WTC11 (cell line): ENCODE measurements around the gene OTOS. TPM values are rescaled to one million over a fixed set of nuclear protein-coding genes. Genes with fewer than 3 reads are reported as not detected.

Experiments used
- ATAC-seq: fragments of 200-7000 bp; cut with Tn5 transposase; 2 replicates; pipeline ENCODE4 v1.10.0; 2021; ENCODE audit warnings: mild to moderate bottlenecking, moderate library complexity
- CTCF ChIA-PET: fragments of 300-600 bp; sonication (Branson Sonifier 250); formaldehyde crosslinking; loops from one replicate; lab custom pipeline; 2021; ENCODE audit warnings: antibody characterized with exemption; lab: Charles Lee
- POLR2A ChIA-PET: fragments of 350-600 bp; sonication (Branson Sonifier 250); formaldehyde crosslinking; loops from one replicate; lab custom pipeline; 2021; ENCODE audit warnings: antibody characterized with exemption; lab: Charles Lee
- DNase-seq: peaks from one replicate; pipeline ENCODE4 v3.0.0; 2021; ENCODE audit warnings: low spot score
- H3K27ac Mint-ChIP-seq: 2 replicates; pipeline ENCODE4 v1.8.0; 2021; ENCODE audit warnings: mixed read lengths
- H3K27me3 Mint-ChIP-seq: 2 replicates; pipeline ENCODE4 v1.8.0; 2021; ENCODE audit warnings: low read depth, mild to moderate bottlenecking, moderate library complexity, mixed read lengths
- H3K36me3 Mint-ChIP-seq: 2 replicates; pipeline ENCODE4 v1.8.0; 2021; ENCODE audit warnings: mixed read lengths
- H3K4me1 Mint-ChIP-seq: 2 replicates; pipeline ENCODE4 v1.8.0; 2022; ENCODE audit warnings: mixed read lengths
- H3K4me3 Mint-ChIP-seq: 2 replicates; pipeline ENCODE4 v1.8.0; 2021; ENCODE audit warnings: mild to moderate bottlenecking, moderate library complexity, mixed read lengths
- H3K9me3 Mint-ChIP-seq: 2 replicates; pipeline ENCODE4 v1.8.0; 2021; ENCODE audit warnings: mixed read lengths
- CREB1 ChIP-seq: sonication (generic); formaldehyde crosslinking; IDR thresholded peaks from 2 replicates; pipeline ENCODE4 v1.8.0; 2023; ENCODE audit warnings: mild to moderate bottlenecking, missing genetic modification reagents
- CTCF ChIP-seq: fragments of 200-600 bp; IDR thresholded peaks from 2 replicates; pipeline ENCODE4 v1.8.0; 2022; ENCODE audit warnings: antibody characterized with exemption
- EMX1 ChIP-seq: fragments of 250-450 bp; sonication (Bioruptor Pico); IDR thresholded peaks from 2 replicates; pipeline ENCODE4 v1.8.0; 2021; ENCODE audit warnings: mild to moderate bottlenecking
- ESRRA ChIP-seq: sonication (generic); formaldehyde crosslinking; IDR thresholded peaks from 2 replicates; pipeline ENCODE4 v1.8.1; 2022; ENCODE audit warnings: mild to moderate bottlenecking, missing genetic modification reagents, borderline replicate concordance
- NR1H2 ChIP-seq: sonication (generic); formaldehyde crosslinking; IDR thresholded peaks from 2 replicates; pipeline ENCODE4 v1.9.0; 2021; ENCODE audit warnings: mild to moderate bottlenecking, moderate library complexity, missing genetic modification reagents
- SMAD4 ChIP-seq: sonication (generic); formaldehyde crosslinking; IDR thresholded peaks from 2 replicates; pipeline ENCODE4 v1.8.0; 2022; ENCODE audit warnings: mild to moderate bottlenecking, missing genetic modification reagents
- ZBTB43 ChIP-seq: sonication (generic); formaldehyde crosslinking; IDR thresholded peaks from 2 replicates; pipeline ENCODE4 v1.8.1; 2023; ENCODE audit warnings: mild to moderate bottlenecking, missing genetic modification reagents
- ZNF396 ChIP-seq: fragments of 250-450 bp; sonication (Bioruptor Pico); IDR thresholded peaks from 2 replicates; pipeline ENCODE4 v1.8.0; 2021; ENCODE audit warnings: mild to moderate bottlenecking, moderate library complexity, borderline replicate concordance
- total RNA-seq: library from RNA; stranded (reverse); gene quantifications from 3 replicates; pipeline ENCODE4 v1.2.3, GENCODE V29; 2021
- TF ChIP-seq, protein P1 (sequence below): sonication (generic); formaldehyde crosslinking; IDR thresholded peaks from 2 replicates; pipeline ENCODE4 v1.8.0; 2023; ENCODE audit warnings: missing genetic modification reagents, mild to moderate bottlenecking, borderline replicate concordance
- TF ChIP-seq, protein P2 (sequence below): fragments of 250-450 bp; sonication (Bioruptor Pico); IDR thresholded peaks from 2 replicates; pipeline ENCODE4 v1.9.0; 2021; ENCODE audit warnings: mild to moderate bottlenecking, borderline replicate concordance

The OTOS gene
- total RNA-seq, 1 experiment from 2014 or later, result not detected

DNA sequence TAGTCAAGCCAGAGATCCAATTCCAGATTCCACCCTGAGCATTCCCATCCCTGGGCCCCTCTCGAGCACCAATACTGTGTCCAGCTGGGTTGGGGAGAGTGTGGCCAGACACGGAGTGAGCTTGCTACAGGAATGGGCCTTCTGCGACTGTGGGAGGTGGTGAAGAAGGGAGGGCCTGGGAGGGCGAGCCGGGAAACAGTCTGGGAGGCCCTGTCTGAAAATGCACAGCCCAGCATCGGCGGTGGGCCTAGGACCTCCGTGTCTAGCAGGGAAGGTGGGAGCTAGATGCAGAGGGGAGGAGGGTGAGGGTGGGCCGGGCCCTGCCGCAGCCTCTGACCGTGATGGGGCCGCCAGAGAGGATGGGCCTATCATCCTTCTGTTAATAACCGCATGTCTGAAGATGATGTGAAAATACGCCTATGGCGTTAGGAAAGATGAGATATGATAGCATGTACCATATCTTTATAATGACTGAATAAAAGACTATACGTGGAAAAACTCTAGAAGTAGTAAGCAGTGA lies 1.9 kb upstream of the OTOS start:
- ATAC-seq, result no peak
- no peak for DNase-seq
- CTCF ChIA-PET, result interaction anchor here (0.8 to 5.0 kb wide), 7 partner anchors 8 to 117 kb away, joined by 3 to 84 read pairs (median 5); partner anchors contain the start of gene NDUFA10
- H3K9me3 Mint-ChIP-seq, result peaks cover 6% of the 10 kb centered on the region
- peaks cover 18% of the 10 kb centered on the region for H3K4me1 Mint-ChIP-seq
- no peak overlapping the region for H3K27ac Mint-ChIP-seq
- no peaks in the 10 kb centered on the region for H3K36me3 Mint-ChIP-seq
- TF ChIP-seq, protein P1, sequence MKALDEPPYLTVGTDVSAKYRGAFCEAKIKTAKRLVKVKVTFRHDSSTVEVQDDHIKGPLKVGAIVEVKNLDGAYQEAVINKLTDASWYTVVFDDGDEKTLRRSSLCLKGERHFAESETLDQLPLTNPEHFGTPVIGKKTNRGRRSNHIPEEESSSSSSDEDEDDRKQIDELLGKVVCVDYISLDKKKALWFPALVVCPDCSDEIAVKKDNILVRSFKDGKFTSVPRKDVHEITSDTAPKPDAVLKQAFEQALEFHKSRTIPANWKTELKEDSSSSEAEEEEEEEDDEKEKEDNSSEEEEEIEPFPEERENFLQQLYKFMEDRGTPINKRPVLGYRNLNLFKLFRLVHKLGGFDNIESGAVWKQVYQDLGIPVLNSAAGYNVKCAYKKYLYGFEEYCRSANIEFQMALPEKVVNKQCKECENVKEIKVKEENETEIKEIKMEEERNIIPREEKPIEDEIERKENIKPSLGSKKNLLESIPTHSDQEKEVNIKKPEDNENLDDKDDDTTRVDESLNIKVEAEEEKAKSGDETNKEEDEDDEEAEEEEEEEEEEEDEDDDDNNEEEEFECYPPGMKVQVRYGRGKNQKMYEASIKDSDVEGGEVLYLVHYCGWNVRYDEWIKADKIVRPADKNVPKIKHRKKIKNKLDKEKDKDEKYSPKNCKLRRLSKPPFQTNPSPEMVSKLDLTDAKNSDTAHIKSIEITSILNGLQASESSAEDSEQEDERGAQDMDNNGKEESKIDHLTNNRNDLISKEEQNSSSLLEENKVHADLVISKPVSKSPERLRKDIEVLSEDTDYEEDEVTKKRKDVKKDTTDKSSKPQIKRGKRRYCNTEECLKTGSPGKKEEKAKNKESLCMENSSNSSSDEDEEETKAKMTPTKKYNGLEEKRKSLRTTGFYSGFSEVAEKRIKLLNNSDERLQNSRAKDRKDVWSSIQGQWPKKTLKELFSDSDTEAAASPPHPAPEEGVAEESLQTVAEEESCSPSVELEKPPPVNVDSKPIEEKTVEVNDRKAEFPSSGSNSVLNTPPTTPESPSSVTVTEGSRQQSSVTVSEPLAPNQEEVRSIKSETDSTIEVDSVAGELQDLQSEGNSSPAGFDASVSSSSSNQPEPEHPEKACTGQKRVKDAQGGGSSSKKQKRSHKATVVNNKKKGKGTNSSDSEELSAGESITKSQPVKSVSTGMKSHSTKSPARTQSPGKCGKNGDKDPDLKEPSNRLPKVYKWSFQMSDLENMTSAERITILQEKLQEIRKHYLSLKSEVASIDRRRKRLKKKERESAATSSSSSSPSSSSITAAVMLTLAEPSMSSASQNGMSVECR, result no peak
- no peak for TF ChIP-seq ESRRA (CRISPR knock-in tag)
- no peak for TF ChIP-seq CREB1 (CRISPR knock-in tag)
- TF ChIP-seq ZBTB43 (CRISPR knock-in tag), result no peak
- no peak for TF ChIP-seq EMX1 (CRISPR knock-in tag)
- TF ChIP-seq CTCF, result no peak
- TF ChIP-seq, protein P2, sequence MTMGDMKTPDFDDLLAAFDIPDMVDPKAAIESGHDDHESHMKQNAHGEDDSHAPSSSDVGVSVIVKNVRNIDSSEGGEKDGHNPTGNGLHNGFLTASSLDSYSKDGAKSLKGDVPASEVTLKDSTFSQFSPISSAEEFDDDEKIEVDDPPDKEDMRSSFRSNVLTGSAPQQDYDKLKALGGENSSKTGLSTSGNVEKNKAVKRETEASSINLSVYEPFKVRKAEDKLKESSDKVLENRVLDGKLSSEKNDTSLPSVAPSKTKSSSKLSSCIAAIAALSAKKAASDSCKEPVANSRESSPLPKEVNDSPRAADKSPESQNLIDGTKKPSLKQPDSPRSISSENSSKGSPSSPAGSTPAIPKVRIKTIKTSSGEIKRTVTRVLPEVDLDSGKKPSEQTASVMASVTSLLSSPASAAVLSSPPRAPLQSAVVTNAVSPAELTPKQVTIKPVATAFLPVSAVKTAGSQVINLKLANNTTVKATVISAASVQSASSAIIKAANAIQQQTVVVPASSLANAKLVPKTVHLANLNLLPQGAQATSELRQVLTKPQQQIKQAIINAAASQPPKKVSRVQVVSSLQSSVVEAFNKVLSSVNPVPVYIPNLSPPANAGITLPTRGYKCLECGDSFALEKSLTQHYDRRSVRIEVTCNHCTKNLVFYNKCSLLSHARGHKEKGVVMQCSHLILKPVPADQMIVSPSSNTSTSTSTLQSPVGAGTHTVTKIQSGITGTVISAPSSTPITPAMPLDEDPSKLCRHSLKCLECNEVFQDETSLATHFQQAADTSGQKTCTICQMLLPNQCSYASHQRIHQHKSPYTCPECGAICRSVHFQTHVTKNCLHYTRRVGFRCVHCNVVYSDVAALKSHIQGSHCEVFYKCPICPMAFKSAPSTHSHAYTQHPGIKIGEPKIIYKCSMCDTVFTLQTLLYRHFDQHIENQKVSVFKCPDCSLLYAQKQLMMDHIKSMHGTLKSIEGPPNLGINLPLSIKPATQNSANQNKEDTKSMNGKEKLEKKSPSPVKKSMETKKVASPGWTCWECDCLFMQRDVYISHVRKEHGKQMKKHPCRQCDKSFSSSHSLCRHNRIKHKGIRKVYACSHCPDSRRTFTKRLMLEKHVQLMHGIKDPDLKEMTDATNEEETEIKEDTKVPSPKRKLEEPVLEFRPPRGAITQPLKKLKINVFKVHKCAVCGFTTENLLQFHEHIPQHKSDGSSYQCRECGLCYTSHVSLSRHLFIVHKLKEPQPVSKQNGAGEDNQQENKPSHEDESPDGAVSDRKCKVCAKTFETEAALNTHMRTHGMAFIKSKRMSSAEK (CRISPR knock-in tag), result no peak
- no peak for TF ChIP-seq ZNF396 (CRISPR knock-in tag)
- H3K27me3 Mint-ChIP-seq, result peaks cover 1% of the 10 kb centered on the region
- POLR2A ChIA-PET, result no interaction called here
- H3K4me3 Mint-ChIP-seq, result no peak overlapping the region

DNA sequence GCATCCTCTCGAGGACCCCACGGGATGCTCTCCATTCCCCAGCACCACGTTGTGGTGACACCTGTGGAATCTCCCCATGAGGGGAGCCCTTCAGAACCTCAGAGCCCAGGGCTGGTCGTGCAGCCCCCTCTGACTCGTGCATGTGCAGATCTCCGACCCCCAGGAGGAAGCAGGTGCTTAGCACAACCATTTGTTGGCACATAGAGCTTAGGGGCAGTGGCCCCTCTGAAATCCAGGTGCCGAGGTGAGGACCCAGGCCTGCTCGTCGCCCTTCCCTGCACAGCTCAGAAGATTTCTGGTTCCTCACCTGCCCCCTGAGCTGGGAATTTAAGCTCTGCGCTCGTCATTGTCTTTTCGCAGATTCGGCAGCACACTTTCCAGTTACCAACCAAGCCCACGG lies 1.3 kb upstream of the OTOS start:
- ATAC-seq, result no peak
- no peak for TF ChIP-seq NR1H2
- no peak for TF ChIP-seq SMAD4
- ChIA-PET CTCF (interaction anchor here (0.8 to 5.0 kb wide), 4 partner anchors 9 to 81 kb away, joined by 3 to 51 read pairs (median 14); no protein-coding TSS in a partner anchor), POLR2A (no interaction called here)
- Mint-ChIP-seq H3K36me3 (no peaks in the 10 kb centered on the region), H3K27me3 (peaks cover 7% of the 10 kb centered on the region), H3K27ac (no peak overlapping the region; the same call in 1 of the 2 replicates), H3K4me3 (no peak overlapping the region), H3K4me1 (peaks cover 23% of the 10 kb centered on the region), H3K9me3 (peaks cover under 1% of the 10 kb centered on the region; the same call in 1 of the 2 replicates)
- no peak for DNase-seq
